ENCODE measurements around the gene NEAT1.

DNA sequence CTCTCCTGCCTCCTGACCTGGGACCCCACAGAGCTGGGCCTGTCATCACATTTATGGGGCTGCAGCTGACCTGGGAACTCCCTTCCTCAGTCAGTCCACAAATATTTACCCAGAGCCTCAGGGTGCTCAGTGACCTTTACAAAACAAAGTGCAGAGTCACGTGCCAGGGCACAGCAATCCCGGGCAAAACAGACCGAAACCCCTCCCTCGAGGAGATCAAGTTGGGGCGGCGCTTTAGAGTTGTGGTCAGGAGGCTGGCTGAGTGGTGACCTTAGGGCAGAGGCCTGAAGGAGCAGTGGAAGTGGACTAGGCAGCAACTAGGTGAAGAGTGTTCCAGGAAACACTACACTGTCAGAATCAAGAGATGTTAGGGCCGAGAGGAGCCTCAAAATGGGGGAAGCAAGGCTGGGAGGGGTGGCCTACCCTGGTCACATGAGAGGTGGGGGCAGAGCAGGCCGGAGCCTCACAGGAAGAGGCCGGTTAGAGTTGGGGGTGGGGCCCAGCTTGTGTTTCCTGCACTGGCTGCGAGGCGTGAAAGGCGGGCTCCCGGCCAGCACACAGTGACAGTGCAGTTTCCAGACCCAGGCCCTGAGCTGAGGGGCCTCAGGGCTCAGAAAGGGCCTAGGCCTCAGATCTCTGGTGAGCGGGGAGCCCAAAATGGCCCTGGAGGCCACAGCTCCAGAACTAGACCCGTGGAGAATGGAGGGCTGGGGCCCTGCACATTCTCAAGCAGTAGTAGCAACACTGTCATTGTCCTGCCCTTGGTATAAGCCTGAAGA is 3.7 kb upstream of the NEAT1 start:
- TF ChIP-seq, protein P1, sequence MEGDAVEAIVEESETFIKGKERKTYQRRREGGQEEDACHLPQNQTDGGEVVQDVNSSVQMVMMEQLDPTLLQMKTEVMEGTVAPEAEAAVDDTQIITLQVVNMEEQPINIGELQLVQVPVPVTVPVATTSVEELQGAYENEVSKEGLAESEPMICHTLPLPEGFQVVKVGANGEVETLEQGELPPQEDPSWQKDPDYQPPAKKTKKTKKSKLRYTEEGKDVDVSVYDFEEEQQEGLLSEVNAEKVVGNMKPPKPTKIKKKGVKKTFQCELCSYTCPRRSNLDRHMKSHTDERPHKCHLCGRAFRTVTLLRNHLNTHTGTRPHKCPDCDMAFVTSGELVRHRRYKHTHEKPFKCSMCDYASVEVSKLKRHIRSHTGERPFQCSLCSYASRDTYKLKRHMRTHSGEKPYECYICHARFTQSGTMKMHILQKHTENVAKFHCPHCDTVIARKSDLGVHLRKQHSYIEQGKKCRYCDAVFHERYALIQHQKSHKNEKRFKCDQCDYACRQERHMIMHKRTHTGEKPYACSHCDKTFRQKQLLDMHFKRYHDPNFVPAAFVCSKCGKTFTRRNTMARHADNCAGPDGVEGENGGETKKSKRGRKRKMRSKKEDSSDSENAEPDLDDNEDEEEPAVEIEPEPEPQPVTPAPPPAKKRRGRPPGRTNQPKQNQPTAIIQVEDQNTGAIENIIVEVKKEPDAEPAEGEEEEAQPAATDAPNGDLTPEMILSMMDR (IDR thresholded peaks at IDR 0.05): no peak
- no peak for TF ChIP-seq POLR2A (IDR thresholded peaks at IDR 0.05)

Measured in body of pancreas (tissue), 4 donors.